GM21825 (cell line): ENCODE data around the gene HSD17B2.
"Not testable (repeated sequence)": the region's sequence is repeated elsewhere in the genome, so short reads cannot be mapped to it uniquely, and the experiment has no call there.

ENCODE experiments used
- ATAC-seq: cut with Tn5 transposase; IDR thresholded peaks from one replicate; pipeline ENCODE4 v1.9.1; 2021; ENCODE audit warnings: mild to moderate bottlenecking, moderate library complexity; ENCODE audit not compliant: unreplicated experiment

The HSD17B2 gene, protein sequence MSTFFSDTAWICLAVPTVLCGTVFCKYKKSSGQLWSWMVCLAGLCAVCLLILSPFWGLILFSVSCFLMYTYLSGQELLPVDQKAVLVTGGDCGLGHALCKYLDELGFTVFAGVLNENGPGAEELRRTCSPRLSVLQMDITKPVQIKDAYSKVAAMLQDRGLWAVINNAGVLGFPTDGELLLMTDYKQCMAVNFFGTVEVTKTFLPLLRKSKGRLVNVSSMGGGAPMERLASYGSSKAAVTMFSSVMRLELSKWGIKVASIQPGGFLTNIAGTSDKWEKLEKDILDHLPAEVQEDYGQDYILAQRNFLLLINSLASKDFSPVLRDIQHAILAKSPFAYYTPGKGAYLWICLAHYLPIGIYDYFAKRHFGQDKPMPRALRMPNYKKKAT

DNA sequence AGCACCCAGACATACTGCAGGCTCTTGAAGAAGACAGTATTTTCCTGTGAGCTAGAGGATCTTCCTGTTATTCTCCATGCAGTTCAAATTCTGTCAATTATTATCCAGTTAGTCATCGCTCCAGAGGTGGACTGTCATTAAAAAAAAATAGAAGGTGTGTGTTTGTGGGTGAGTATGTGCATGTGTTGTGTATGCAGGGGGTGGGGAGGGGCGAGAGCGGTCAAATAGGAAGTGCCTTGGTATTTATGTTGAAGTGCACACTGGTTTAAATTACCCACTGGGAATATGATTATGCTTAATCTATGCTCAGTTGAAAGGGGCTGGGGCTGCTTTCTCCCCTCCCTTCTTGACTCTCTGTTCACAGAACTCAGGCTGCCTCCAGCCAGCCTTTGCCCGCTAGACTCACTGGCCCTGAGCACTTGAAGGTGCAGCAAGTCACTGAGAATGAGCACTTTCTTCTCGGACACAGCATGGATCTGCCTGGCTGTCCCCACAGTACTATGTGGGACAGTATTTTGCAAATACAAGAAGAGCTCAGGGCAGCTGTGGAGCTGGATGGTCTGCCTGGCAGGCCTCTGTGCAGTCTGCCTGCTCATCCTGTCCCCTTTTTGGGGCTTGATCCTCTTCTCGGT lies at the start of gene HSD17B2:
Gene HSD17B2 (plus strand): TSS at position 273 of the 632 bp plus-strand sequence. CDS start 172 bp downstream, at position 445.
- no peak for ATAC-seq

DNA sequence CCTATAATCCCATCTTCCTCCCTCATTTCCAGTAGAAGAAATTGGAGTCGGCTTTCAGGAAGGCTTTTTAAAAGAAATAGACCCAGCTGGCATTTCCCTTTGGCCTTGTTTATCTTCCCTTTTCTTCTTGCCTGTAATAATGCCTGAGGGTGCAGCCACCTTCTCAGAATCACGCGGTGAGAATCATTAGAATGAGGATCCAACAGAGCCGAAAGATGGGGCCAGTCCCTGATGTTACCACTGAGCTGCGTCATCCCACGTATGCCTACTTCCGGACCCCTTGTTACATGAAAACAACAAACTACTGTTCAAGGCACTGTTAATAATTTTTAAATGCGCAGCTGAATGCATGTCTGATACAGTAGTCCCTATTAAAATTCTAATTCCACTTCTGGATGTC lies 47.9 kb upstream of the HSD17B2 start:
- ATAC-seq = no peak

DNA sequence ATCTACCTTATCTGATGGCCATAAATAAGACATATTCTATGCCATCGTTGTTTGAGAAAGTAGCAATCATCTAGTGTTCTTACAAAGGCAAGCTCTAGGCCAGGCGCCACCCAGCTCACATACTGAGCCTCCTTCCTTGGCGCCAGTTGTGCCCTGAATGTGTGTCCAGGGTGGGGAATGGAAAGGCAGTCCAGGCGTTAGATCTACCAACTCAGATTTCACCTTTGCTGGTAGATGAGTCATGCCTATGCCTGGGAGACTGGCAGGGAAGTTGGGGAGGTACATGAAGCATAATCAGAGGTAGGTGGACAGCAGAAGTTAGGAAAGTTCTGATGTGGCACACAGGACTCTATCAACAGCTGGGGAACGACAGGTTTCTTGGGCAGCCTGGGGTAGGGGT lies 47.3 kb upstream of the HSD17B2 start:
- ATAC-seq = no peak

DNA sequence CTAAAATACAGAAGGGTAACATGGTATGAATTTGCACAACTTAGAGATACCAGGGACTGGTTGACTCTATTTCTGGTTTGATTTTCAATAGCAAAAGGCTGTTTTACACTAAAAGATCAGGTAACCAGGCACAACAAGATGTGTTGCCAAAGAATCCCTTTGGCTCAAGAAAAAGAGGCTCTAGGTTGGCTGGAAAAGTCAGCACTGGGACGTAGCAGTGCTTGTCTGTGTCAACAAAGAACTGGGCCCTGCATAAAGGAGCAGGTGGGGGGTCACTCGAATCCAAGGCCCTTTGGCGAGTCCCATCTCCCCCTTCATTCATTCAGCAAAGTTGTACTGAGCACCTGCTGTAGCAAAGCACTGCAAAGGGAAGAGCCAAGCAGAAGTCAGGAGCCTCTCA lies 42.2 kb upstream of the HSD17B2 start:
- ATAC-seq = no peak

DNA sequence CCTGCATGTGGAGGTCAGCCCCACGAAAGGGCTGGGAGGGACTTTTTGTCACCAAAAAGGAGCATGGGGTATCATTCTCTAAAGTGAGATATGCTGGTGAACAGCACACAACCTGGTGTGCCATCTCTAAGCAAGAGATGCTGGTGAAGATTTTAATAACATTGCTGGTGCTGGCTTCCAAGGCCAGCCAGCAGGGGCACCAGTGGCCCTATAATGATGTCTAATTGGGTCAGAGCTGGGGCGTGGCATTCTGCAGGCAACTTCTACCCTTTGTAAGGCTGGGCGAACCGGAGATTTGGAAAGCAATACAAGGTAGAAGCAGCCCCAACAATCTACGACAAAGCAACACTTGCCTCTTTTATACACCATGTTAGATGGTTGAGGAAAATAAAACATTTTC lies 40.6 kb upstream of the HSD17B2 start:
- ATAC-seq = no peak

DNA sequence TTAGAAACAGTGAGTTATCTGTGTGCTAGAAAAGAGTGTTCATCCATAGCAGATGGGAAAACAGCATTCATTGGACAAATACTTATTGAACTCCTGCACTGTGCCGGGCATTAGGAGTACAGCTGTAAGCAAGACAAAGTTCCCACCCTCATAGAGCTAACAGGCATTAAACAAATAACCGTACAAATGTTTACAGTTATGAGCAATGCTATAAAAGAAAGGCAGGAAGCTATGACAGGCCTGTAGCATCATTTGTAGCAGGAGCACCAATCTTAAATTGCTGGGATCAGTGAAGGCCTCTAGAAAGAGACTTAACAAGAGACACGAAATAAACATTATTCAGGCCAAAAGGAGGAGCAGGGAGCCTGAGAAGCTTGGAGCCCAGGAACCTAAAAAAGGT lies 39.4 kb upstream of the HSD17B2 start:
- ATAC-seq = no peak

DNA sequence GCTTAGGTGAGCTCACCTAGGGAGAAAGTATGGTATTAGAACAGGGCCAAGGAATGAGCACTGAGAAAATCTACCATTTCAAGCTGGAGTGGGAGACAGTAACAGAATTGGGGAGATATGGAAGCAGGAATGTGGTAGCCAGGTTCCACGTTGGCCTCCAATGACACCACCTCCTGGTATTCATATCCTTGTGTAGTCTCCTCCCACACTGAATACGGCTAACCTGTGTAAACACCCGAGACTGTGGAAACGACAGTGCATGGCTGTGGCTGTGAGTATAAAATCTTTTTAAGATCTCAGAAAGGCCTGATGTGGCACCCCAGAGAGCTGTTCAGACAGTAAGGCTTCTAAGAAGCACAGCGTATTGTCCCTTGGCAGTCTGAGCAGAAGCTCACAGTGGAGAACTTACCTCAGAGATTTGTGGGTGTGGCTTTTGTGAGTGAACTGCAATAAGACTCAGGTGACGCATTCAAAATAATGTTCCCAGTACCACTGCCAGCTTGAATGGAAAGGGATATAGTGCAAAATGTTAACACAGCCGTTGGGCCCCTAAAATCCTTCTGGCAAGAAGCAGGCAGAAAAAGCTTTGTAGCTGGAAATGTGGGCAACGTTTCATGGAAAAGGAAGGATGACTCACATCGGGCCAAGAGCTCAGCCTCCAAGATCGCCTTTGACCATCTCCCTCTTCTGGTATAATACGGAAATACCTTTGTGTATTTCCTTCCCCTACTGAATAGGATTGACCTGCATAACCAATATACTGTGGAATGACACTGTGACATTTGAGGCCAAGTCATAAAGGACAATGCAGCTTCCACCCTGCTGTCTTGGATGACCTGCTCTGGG lies 38.2 kb upstream of the HSD17B2 start:
- no peak for ATAC-seq

DNA sequence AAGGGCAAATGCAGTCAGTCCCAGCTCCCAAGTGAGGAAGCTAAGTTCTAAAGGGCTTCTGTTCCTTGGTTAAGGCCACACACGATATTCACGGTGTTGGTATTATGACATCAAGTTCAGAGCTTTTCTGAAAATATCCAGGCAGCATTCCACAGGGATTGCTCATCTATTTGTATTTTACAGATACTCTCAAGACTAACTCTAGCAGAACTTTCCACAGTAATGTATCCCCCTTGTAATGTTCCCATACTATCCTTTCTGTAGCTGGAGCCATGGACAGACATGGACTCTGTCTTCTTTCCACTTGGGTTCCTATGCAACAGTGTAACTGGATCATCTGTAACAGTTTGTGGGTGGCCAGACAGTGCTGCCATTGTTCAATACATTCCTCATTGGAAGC lies 37.3 kb upstream of the HSD17B2 start:
- no peak for ATAC-seq

DNA sequence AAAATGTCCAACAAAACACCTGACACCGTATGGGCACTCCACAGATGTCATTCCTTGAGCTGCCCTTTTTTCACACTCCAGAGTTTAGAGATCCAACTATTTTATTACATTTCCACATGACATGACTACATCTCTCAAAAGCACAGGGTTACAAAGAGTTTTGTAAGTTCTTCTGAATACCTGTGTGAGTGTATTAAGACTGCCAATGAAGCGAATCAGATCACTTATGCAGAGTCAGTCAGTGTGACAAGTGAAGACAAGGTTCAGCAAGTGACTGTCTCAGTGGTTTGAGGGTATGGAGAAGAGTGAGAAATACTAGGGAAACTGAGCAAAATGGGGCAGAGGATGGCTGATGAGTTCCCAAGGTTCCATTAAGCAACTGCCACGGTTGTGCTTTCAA lies 32.2 kb upstream of the HSD17B2 start:
- ATAC-seq = no peak

DNA sequence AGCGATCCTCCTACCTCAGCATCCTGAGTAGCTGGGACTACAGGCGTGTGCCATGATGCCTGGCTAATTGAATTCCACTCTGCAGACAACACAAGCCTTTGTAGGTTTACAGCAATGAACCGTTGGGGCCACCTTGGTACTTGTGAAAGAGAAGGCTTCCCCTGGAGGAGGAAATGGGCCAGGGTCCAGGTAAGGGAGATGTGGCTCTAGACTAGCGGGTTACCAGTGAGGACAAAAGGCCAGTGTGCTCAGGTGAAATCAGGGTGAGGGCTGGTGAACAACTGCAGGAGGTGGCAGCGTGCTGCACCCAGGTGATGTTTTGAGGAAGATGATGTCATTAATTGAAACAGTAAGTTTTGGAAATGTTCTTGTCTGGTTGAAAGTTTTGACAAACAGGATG lies 30.5 kb upstream of the HSD17B2 start:
- no peak for ATAC-seq

DNA sequence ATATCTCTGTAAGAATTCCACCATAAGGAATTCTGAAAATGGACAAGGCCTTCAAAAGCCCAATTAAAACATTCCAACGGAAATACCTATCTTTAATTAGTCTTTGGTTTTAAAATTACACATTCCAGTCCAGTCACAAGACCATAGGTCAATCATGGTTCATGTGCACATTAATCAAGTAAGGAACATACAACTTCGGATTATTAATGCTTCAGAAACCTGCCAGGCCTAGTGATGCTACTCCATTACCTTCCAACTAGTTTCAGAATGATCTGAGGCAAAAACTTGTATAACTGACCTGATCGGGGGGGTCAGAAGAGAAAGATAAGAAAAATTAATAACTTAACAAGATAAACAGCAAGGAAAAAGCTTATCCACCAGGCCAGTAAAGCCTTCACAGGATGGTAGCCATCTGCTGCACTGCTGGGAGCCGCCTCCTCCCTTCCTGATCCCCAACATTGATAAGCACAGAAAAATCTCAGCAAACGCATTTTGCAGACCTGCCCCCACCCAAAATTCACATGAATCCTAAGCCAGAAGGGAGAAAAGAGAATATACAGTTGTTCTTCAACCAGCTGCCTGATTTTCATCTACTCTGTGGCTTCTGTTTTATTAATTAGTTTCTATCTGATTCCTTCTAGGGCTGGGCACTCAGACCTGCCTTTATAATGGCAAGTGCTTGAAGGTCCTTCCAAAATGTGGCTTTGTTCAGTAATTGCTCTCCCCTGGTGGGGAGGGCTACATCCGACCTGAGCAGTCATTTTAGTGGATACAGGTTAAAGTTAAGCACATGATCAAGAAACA lies 29.8 kb upstream of the HSD17B2 start:
- ATAC-seq = no peak

DNA sequence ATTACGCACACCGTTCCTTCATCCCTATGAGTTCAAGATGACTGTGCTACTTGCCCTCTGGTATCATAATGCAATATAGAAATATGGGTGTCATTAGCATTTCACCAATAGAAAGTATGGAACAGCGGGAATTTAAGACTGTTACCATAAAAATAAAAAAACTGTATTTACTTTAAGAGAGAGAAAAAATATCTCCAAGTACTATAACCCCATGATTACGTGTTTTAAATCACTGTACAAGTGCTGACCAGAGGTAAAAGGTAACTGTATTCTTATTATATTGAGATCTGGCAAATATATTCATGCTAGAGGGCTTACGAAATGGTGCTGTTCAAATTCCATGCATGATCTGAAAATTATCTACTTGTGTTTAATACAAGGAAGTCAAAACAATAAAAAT lies 29.0 kb upstream of the HSD17B2 start:
- no peak for ATAC-seq

DNA sequence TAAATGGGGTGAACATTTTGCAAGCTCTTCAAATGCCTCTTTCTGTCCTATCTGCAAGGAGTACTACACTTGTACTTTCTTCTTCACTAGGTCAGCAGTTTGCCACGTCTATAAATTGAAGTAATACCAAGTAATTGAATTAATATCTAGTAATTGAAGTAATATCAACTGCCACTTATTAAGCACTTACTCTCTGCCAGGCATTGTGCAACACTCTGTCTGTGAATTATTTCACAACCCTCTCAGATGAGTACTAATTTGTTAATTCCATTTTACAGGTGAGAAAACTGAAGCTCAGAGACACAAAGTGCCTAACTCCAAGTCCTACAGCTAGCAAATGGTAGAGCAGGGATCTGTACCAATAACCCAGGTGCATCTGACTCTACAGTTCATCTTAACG lies 27.9 kb upstream of the HSD17B2 start:
- ATAC-seq = no peak

DNA sequence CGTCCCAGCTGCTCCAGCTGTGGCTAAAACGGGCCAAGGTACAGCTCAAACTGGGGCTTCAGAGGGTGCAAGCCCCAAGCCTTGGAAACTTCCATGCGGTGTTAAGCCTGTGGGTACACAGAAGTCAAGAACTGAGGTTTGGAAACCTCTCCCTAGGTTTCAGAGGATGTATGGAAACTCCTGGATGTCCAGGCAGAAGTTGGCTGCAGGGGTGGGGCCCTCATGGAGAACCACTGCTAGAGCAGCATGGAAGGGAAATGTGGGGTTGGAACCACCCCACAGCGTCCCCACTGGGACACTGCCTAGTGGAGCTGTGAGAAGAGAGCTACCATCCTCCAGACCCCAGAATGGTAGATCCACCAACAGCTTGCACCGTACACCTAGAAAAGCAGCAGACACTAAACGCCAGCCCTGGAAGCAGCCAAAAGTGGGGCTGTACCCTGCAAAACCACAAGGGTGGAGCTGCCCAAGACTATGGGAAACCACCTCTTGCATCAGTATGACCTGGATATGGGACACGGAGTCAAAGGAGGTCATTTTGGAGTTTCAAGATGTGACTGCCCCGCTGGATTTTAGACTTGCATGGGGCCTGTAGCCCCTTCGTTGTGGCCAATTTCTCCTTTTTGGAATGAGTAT lies 26.0 kb upstream of the HSD17B2 start:
- no peak for ATAC-seq

DNA sequence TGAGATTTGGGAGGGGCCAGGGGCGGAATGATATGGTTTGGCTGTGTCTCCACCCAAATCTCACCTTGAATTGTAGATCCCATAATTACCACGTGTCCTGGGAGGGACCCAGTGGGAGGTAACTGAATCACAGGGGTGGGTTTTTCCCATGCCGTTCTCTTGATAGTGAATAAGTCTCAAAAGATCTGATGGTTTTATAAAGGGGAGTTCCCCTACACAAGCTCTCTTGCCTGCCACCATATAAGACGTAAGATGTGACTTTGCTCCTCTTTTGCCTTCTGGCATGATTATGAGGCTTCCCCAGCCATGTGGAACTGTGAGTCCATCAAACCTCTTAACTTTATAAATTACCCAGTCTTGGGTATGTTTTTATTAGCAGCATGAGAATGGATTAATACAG lies 25.3 kb upstream of the HSD17B2 start:
- ATAC-seq = not testable (repeated sequence)

DNA sequence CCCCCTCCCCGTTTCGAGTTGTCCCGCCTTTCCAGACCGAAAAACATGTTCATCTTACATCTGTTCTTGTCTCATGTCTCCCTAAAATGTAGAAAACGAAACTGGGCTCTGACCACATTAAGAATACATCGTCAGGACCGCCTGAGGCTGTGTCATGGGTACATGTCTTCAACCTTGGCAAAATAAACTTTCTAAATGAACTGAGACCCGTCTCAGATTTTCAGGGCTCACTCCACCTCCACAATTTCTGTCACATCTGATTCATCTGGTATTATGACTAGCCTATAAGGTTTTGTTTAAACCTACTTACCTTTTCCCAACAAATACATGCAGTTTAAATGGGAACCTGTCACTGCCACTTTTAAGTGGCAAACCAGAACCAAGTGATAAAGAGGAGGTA lies 24.4 kb upstream of the HSD17B2 start:
- ATAC-seq = no peak

DNA sequence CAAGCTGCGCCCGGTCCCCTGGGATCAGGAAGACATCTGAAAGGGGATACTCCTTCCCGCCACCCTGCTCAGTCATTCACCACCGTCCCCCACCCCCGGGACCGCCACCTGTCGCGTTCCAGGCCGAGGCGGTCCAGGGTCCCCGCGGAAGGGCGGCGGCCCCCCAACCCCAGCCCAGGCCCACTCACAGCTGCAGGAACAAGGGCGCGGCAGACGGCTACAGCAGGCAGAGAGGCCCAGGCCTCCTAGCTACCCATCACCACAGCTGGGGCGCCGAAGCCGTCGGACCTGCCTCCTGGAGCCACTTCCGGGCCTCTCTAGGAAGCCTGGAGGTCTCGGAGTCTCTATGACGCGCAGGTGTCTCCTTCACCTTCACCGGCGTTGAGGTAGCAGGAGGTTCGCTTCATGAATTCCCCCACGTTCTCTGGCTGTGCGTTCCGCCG lies 23.8 kb upstream of the HSD17B2 start, which contains the start of gene SDR42E1:
Gene SDR42E1 (minus strand): TSS at position 272 of the 443 bp plus-strand sequence. CDS start 10,612 bp downstream, outside the sequence.
- ATAC-seq = peak; percentile 98

DNA sequence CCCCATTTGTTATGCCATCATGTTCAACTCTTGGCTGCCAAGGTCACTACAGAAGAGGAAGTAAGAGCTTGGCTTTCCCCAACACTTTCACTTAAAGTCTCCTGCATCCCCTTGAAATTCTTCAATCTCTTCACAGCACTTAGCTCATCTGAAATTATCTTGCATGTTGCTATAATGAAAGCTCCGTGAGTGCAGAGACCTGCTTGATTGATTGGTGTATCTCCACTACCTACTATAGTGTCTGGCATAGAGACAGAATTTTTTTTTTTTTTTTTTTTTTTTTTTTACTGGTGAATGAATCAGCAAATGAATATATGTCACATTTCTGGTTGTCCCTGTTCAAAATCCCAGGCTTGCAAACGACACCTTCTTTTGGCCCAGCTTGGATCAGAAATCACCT lies 21.9 kb upstream of the HSD17B2 start:
- ATAC-seq = no peak

DNA sequence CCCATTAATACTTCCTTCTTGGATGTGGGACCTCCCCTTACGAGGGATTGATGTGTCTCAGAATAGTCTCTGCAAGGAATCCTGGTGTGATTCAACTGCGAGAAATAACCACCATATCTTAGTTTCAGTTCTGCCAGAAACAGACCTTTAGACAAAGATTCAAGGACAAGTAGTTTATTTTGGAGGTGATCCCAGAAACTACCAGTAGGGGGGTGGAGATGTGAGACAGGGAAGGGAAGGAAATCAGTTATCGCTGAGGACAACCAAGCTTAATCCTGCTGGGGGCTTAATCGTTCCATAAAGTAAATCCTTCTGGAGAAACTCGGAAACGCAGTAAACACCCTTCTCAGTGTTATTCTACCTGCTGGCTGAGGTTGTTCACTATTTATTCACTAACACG lies 18.8 kb upstream of the HSD17B2 start:
- no peak for ATAC-seq

DNA sequence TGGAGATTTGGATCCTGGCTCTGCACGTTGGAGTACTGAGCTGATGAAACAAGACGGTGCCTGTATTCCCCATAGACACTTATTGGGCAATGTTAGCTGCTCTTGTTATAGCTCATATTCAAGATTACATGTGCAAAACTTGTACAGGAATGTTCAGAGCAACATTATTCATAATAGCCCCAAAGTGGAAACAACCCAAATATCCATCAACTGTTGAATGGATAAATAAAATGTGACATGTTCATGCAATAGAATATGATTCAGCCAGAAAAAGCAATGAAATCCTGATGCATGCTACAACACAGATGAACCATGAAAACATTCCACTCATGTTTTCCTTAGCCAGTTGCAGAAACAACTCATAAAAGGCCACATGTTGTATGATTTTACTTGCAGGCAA lies 18.1 kb upstream of the HSD17B2 start:
- no peak for ATAC-seq
